GM19452 (cell line): Measurements from ENCODE around the gene RSPH3.

Experiments
- ATAC-seq: cut with Tn5 transposase; IDR thresholded peaks from one replicate; pipeline ENCODE4 v1.9.1; 2021; ENCODE audit not compliant: unreplicated experiment

The RSPH3 gene

GRCh38 chr6:158938220-158938619 lies 61.8 kb downstream of the RSPH3 start:
- no peak for ATAC-seq

- no peak for ATAC-seq
Measured at GRCh38 chr6:158934157-158934556, 65.8 kb downstream of the RSPH3 start.

- no peak for ATAC-seq
Measured at GRCh38 chr6:158933079-158933595, 66.9 kb downstream of the RSPH3 start.

DNA sequence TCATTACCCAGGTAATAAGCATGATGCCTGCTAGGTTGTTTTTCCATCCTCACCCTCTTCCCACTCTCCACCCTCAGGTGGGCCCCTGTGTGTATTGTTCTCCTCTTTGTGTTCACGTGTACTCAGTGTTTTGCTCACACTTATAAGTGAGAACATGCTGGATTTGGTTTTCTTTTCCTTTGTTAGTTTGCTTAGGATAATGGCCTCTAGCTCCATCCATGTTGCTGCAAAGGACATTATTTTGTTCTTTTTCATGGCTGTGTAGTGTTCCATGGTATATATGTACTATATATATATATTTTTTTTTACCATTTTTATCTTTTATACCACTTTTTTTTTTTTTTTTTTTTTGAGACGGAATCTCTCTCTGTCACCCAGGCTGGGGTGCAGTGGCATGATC lies 71.9 kb downstream of the RSPH3 start:
- no peak for ATAC-seq

- no peak for ATAC-seq
Measured at GRCh38 chr6:158926414-158926813, 73.6 kb downstream of the RSPH3 start.

DNA sequence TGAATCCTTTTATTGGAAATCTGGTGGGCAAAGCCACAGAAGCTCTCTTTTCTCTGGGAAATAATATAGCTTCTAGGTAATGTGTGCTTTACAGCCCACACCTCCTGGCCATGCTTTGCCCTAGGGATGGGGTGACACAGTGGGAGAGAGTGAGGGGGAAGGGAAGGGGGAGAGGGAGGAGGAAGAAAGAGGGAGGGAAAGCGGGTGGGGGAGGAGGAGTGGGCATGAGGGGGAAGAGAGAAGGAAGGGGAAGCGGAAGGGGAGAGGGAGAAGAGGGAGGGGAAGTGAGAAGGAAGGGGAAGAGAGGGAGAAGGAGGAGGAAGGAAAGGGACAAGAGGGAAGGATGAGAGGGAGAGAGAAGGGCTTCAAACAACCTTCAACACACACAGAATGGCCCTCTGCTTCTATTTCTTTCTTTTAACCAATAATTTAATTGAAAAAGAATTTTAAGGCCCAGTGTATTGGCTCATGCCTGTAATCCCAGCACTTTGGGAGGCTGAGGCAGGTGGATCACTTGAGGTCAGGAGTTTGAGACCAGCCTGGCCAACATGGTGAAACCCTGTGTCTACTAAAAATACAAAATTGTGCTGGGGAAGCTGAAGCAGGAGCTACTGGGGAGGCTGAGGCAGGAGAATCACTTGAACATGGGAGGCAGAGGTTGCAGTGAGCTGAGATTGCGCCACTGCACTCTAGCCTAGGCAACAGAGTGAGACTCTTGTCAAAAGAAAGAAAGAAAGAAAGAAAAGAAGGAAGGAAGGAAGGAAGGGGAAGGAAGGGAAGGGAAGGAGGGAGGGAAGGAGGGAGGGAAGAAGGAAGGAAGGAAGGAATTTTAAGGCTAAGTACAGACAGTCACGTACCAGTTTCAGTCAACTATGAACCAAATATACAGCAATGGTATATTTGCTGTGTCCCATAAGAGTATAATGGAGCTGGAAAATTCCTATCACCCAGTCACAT lies 75.2 kb downstream of the RSPH3 start:
- ATAC-seq, result no peak

DNA sequence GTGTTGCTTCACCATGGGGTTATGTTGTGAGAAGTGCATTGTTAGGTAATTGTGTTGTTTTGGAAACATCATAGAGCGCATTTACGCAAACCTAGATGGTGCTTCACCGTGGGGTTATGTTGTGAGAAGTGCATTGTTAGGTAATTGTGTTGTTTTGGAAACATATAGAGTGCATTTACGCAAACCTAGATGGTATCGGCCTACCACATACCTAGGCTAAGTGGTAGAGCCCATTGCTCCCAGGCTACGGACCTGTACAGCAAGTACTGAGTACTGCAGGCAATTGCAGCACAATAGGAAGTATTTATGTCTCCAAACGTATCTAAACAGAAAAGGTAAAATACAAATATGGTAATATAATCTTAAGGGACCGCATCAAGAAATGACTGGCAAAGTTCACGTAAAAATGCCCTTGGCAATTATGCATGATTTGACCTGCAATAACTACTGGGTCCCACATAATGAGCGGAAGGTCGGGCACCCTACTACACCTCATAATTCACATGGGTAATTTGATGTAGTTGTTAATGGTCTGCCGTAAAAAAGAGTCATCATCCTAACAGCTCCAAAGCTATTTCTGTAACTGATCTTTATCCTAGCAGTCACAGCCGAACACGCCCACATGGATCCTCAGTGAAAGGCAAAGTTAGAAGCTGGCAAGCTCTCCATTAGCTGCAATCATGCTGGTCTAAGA lies 76.0 kb downstream of the RSPH3 start:
- ATAC-seq, result no peak
